Natural killer cell (primary cell): ENCODE data around the gene GLIPR2. TPM values are rescaled to one million over a fixed set of nuclear protein-coding genes. Genes with fewer than 3 reads are reported as not detected.

Source experiments
- ATAC-seq, 3 donors: fragments of 150-1000 bp in 2 of 3; fragments of 200-7000 bp in 1 of 3; cut with Tn5 transposase; 1 replicate in 1 of 3; 2 replicates in 2 of 3; pipeline ENCODE4 v1.10.0; 2021; ENCODE audit warnings: mild to moderate bottlenecking in 2 of 3, moderate library complexity in 2 of 3
- DNase-seq, 2 donors: peaks; one replicate each; pipeline versions ENCODE4 v3.0.0 to v3.0.0-alpha.2; 2013 to 2021; ENCODE audit warnings: mixed read lengths in 1 of 2
- H3K27ac ChIP-seq: one replicate; pipeline ENCODE4 v1.5.1; 2013; ENCODE audit warnings: mild to moderate bottlenecking, low read length
- H3K27me3 ChIP-seq: one replicate; pipeline ENCODE4 v1.6.1; 2013; ENCODE audit warnings: low read length; ENCODE audit not compliant: control insufficient read depth, insufficient read depth
- H3K36me3 ChIP-seq: one replicate; pipeline ENCODE4 v1.6.1; 2013; ENCODE audit warnings: low read length; ENCODE audit not compliant: control insufficient read depth, insufficient read depth
- H3K4me1 ChIP-seq: one replicate; pipeline ENCODE4 v1.6.1; 2013; ENCODE audit warnings: low read length; ENCODE audit not compliant: control insufficient read depth, insufficient read depth
- H3K4me3 ChIP-seq: one replicate; pipeline ENCODE4 v1.5.1; 2013; ENCODE audit warnings: low read length
- H3K9me3 ChIP-seq: one replicate; pipeline ENCODE4 v1.6.1; 2013; ENCODE audit warnings: low read length; ENCODE audit not compliant: control insufficient read depth, insufficient read depth
- H3K27ac Mint-ChIP-seq, 2 donors: one replicate each; pipeline ENCODE4 v1.8.0; 2022; ENCODE audit warnings: mild to moderate bottlenecking in 2 of 2, mixed read lengths in 2 of 2, moderate library complexity in 1 of 2
- H3K27me3 Mint-ChIP-seq, 2 donors: one replicate each; pipeline ENCODE4 v1.8.0; 2022; ENCODE audit warnings: low read depth in 2 of 2, mixed read lengths in 2 of 2
- H3K36me3 Mint-ChIP-seq: one replicate; pipeline ENCODE4 v1.8.0; 2022; ENCODE audit warnings: mixed read lengths
- H3K4me1 Mint-ChIP-seq, 2 donors: one replicate each; pipeline ENCODE4 v1.8.0; 2022; ENCODE audit warnings: mixed read lengths in 2 of 2
- H3K4me3 Mint-ChIP-seq: one replicate; pipeline ENCODE4 v1.8.0; 2022; ENCODE audit warnings: mild to moderate bottlenecking, moderate library complexity, mixed read lengths
- H3K9me3 Mint-ChIP-seq, 2 donors: one replicate each; pipeline ENCODE4 v1.8.0; 2022; ENCODE audit warnings: mixed read lengths in 2 of 2
- WGBS: methylation state at CpG from one replicate; pipeline ENCODE4 v1.1.7; 2013; ENCODE audit warnings: missing lambda C conversion rate; ENCODE audit not compliant: insufficient coverage; 5-methylcytosine and 5-hydroxymethylcytosine counted together
- intact Hi-C: fragments of 100-400 bp; cut with micrococcal nuclease; formaldehyde crosslinking; loops from one replicate; pipeline ENCODE4 v1.14.2; 2022
- total RNA-seq, 4 donors: library from RNA; stranded (reverse); fragments of 120-200 nt in 1 of 4; gene quantifications; one replicate each; pipeline versions ENCODE4 v1.2.3 to v1.2.4, GENCODE V29; 2013 to 2022
- TF ChIP-seq, protein P1 (sequence below): fragments of 200-600 bp; IDR thresholded peaks from one replicate; pipeline ENCODE4 v1.8.0; 2022; ENCODE audit warnings: antibody characterized with exemption

GLIPR2 gene
- total RNA-seq, 3 donors from 2014 or later (not counting 1 experiment from before 2014, with no cell fraction given), result 124 to 135 (median 125) TPM

DNA sequence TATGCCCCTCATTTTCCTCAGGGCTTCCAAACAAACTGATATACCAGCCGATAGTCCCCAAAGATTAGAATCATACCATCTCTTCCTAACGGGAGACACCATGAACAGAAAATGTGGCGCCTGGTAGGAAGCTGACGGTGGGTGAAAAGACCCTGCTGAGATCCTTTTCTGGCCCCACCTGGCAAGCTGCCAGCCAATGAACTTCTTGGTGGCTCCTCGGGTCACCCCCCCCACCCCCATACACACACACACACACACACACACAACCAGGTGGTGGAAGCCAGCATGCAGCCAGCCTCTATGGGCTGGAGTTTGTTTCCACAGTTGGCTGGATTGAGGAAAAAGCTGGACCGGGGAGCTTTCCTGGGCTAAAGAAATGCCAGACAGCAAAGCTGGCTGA, 27.8 kb downstream of the GLIPR2 start:
- no peak overlapping the region for H3K4me3 Mint-ChIP-seq
- Histone ChIP-seq H3K27ac (no peak overlapping the region), H3K4me3 (no peak overlapping the region), H3K4me1 (peaks cover 16% of the 10 kb centered on the region), H3K9me3 (no peaks in the 10 kb centered on the region), H3K36me3 (peaks cover 8% of the 10 kb centered on the region), H3K27me3 (no peaks in the 10 kb centered on the region)
- peak overlapping the region; percentile 9 to 31 for H3K27ac Mint-ChIP-seq
- H3K9me3 Mint-ChIP-seq, result no peaks in the 10 kb centered on the region
- WGBS, result 86% methylated on average over 6 of the region's 6 CpGs
- DNase-seq (peak in 1 of 2 donors; percentile 4), ATAC-seq (no peak)
- H3K27me3 Mint-ChIP-seq, result peaks cover 0 to 2% of the 10 kb centered on the region in 2 donors
- peaks cover 6% of the 10 kb centered on the region for H3K36me3 Mint-ChIP-seq
- TF ChIP-seq, protein P1, sequence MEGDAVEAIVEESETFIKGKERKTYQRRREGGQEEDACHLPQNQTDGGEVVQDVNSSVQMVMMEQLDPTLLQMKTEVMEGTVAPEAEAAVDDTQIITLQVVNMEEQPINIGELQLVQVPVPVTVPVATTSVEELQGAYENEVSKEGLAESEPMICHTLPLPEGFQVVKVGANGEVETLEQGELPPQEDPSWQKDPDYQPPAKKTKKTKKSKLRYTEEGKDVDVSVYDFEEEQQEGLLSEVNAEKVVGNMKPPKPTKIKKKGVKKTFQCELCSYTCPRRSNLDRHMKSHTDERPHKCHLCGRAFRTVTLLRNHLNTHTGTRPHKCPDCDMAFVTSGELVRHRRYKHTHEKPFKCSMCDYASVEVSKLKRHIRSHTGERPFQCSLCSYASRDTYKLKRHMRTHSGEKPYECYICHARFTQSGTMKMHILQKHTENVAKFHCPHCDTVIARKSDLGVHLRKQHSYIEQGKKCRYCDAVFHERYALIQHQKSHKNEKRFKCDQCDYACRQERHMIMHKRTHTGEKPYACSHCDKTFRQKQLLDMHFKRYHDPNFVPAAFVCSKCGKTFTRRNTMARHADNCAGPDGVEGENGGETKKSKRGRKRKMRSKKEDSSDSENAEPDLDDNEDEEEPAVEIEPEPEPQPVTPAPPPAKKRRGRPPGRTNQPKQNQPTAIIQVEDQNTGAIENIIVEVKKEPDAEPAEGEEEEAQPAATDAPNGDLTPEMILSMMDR, result no peak
- intact Hi-C loops, result no loop called here
- peaks cover 11 to 32% of the 10 kb centered on the region in 2 donors for H3K4me1 Mint-ChIP-seq

DNA sequence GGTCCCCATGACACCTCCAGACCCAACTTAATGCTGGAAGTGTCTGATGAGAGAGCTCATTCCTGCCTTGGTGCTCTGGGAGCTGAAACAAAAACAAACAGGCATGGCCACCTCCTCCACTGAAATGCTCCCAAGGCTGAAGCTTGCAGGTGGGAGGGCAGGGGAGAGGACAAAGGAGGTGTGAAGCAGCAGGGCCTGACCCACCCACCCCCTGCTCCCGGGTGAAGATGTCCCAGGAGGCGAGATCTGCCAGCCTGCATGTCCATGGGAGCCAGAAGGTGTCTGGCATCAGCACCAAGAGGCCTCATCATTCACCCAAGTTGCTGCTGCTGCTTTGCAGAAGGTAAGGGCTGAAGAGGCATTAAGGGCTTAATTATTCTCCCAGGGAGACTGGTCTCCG, 28.5 kb downstream of the GLIPR2 start:
- DNase-seq (peak in 1 of 2 donors; percentile 8), ATAC-seq (no peak)
- no peaks in the 10 kb centered on the region for H3K9me3 Mint-ChIP-seq
- Histone ChIP-seq H3K27me3 (no peaks in the 10 kb centered on the region), H3K4me3 (no peak overlapping the region), H3K27ac (no peak overlapping the region), H3K36me3 (peaks cover 7% of the 10 kb centered on the region), H3K9me3 (no peaks in the 10 kb centered on the region), H3K4me1 (peaks cover 16% of the 10 kb centered on the region)
- H3K36me3 Mint-ChIP-seq, result peaks cover 6% of the 10 kb centered on the region
- H3K27me3 Mint-ChIP-seq, result peaks cover 0 to 6% of the 10 kb centered on the region in 2 donors
- peaks cover 9 to 32% of the 10 kb centered on the region in 2 donors for H3K4me1 Mint-ChIP-seq
- peak overlapping the region; percentile 69 for H3K4me3 Mint-ChIP-seq
- TF ChIP-seq, protein P1, result no peak
- peak overlapping the region in 1 of 2 donors; percentile 31 for H3K27ac Mint-ChIP-seq
- intact Hi-C loops, result no loop called here
- WGBS, result 83% methylated on average over 3 of the region's 3 CpGs

DNA sequence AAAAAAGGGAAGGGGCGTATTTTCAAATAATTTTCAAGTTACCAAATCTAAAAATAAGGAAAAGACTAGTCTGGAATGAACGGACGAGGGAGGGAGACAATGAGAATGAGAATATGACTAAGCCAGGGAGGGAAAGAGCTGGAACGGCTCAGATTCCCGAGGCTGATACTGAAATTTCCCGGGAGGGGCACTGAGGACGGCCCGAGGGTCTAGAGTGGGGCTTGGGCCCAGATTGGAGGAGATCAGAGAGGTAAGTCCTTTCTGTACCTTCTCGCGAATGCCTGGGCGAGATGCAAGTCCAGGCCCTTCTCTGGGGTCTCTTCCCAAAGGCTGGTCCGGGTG, 29.3 kb downstream of the GLIPR2 start:
- intact Hi-C loops, result loop anchor here (1.0 kb wide), 2 partner anchors 13 to 62 kb away; no protein-coding TSS in a partner anchor
- H3K36me3 Mint-ChIP-seq, result no peaks in the 10 kb centered on the region
- H3K36me3 ChIP-seq, result peaks cover 3% of the 10 kb centered on the region
- no peaks in the 10 kb centered on the region for H3K9me3 ChIP-seq
- DNase-seq (no peak), ATAC-seq (no peak)
- H3K27ac Mint-ChIP-seq, result peak overlapping the region in 1 of 2 donors; percentile 50
- TF ChIP-seq, protein P1, result no peak
- H3K27ac ChIP-seq, result no peak overlapping the region
- peak overlapping the region; percentile 69 for H3K4me3 Mint-ChIP-seq
- WGBS, result 84% methylated on average over 11 of the region's 12 CpGs
- H3K9me3 Mint-ChIP-seq, result no peaks in the 10 kb centered on the region
- peaks cover 0 to 6% of the 10 kb centered on the region in 2 donors for H3K27me3 Mint-ChIP-seq
- peaks cover 9 to 27% of the 10 kb centered on the region in 2 donors for H3K4me1 Mint-ChIP-seq
- H3K4me3 ChIP-seq, result no peak overlapping the region
- no peaks in the 10 kb centered on the region for H3K27me3 ChIP-seq
- peaks cover 16% of the 10 kb centered on the region for H3K4me1 ChIP-seq
